Parathyroid adenoma (tissue), 2 donors: Measurements from ENCODE around the gene PRAC2.

Experiments
- H2AFZ ChIP-seq: fragments of 300-600 bp; sonication (generic); one replicate; pipeline ENCODE4 v1.7.0; 2017; ENCODE audit warnings: antibody characterized with exemption, mild to moderate bottlenecking
- H3K27ac ChIP-seq: fragments of 300-600 bp; sonication (generic); one replicate; pipeline ENCODE4 v1.7.0; 2017
- H3K27me3 ChIP-seq: fragments of 300-600 bp; sonication (generic); one replicate; pipeline ENCODE4 v1.7.0; 2017; ENCODE audit warnings: low read length; ENCODE audit not compliant: control insufficient read depth, insufficient read depth
- H3K36me3 ChIP-seq: fragments of 300-600 bp; sonication (generic); one replicate; pipeline ENCODE4 v1.7.0; 2017; ENCODE audit warnings: low read length; ENCODE audit not compliant: control insufficient read depth, insufficient read depth
- H3K4me1 ChIP-seq: fragments of 300-600 bp; sonication (generic); one replicate; pipeline ENCODE4 v1.7.0; 2017; ENCODE audit warnings: control low read depth
- H3K4me2 ChIP-seq: fragments of 300-600 bp; sonication (generic); one replicate; pipeline ENCODE4 v1.7.0; 2017; ENCODE audit warnings: low read length
- H3K4me3 ChIP-seq: fragments of 300-600 bp; sonication (generic); one replicate; pipeline ENCODE4 v1.7.0; 2017; ENCODE audit warnings: low read depth, low read length
- H3K79me2 ChIP-seq: fragments of 300-600 bp; sonication (generic); one replicate; pipeline ENCODE4 v1.7.0; 2017; ENCODE audit warnings: control low read depth
- H3K9ac ChIP-seq: fragments of 300-600 bp; sonication (generic); one replicate; pipeline ENCODE4 v1.7.0; 2017; ENCODE audit warnings: mild to moderate bottlenecking
- H3K9me3 ChIP-seq: fragments of 300-600 bp; sonication (generic); one replicate; pipeline ENCODE4 v1.7.0; 2017; ENCODE audit warnings: low read length; ENCODE audit not compliant: control insufficient read depth
- TF ChIP-seq, protein P1 (sequence below): fragments of 300-600 bp; sonication (generic); IDR thresholded peaks from one replicate; pipeline ENCODE4 v1.7.0; 2017; ENCODE audit warnings: antibody characterized with exemption, mild to moderate bottlenecking
- donor health status: primary hyperparathyroidism.

PRAC2 gene

DNA sequence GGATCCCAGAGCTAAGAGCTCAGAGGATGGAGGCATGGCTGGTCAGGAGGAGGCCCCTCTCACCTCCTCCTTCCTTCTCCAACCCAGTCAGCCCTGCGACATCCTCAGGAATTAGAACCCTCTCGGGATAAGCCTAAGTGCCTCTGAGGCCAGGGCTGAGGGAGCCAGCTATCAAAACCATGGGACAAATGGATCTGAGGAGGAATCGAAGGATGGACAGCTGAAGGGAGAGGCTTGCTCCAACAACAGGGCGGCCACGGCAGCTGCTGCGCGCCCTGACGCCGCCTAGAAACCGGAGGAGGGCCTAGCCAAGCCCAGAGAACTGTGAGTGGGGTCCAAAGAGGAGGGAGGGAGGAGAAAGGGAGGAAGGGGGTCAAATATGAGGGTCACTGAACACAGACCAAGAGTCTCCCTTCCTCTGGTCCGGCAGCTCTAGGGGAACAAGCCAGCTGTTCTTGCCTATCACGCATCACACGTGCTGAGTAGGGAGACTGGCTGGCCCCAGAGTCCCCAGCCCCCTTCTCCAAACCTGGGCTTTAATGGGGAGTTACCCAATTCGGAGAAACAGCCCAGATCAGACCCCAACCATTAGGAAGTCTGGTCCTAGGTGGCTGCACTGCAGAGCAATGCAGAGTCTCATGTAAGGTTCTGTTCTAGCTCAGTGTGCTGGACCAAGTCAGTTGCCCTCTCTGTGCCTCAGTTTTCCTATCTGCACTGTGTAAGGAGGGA is 11.5 kb downstream of the PRAC2 start:
- TF ChIP-seq, protein P1, sequence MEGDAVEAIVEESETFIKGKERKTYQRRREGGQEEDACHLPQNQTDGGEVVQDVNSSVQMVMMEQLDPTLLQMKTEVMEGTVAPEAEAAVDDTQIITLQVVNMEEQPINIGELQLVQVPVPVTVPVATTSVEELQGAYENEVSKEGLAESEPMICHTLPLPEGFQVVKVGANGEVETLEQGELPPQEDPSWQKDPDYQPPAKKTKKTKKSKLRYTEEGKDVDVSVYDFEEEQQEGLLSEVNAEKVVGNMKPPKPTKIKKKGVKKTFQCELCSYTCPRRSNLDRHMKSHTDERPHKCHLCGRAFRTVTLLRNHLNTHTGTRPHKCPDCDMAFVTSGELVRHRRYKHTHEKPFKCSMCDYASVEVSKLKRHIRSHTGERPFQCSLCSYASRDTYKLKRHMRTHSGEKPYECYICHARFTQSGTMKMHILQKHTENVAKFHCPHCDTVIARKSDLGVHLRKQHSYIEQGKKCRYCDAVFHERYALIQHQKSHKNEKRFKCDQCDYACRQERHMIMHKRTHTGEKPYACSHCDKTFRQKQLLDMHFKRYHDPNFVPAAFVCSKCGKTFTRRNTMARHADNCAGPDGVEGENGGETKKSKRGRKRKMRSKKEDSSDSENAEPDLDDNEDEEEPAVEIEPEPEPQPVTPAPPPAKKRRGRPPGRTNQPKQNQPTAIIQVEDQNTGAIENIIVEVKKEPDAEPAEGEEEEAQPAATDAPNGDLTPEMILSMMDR: no peak
- no peaks in the 10 kb centered on the region for H3K4me1 ChIP-seq
- H3K4me3 ChIP-seq: no peak overlapping the region
- H3K27ac ChIP-seq: no peak overlapping the region
- no peak overlapping the region for H2AFZ ChIP-seq
- H3K9me3 ChIP-seq: no peaks in the 10 kb centered on the region
- H3K4me2 ChIP-seq: no peak overlapping the region
- H3K36me3 ChIP-seq: no peaks in the 10 kb centered on the region
- no peak overlapping the region for H3K9ac ChIP-seq
- H3K27me3 ChIP-seq: peaks cover 19% of the 10 kb centered on the region
- H3K79me2 ChIP-seq: no peaks in the 10 kb centered on the region

DNA sequence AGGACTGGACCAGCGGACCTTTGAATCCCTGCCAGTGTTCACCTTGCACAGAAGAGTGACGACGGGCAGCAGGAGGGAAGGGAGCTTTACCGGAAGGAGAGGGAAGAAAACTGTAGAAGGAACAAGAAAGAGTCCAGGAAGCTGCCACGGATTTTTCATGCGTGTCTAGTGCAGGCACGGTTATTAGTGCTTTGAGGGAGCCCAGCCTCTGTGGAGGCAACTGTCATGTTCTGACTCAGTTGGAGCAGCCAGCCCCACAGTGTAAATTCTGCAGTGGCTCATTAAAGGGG is 12.0 kb downstream of the PRAC2 start:
- TF ChIP-seq, protein P1: no peak
- no peak overlapping the region for H3K4me2 ChIP-seq
- H3K79me2 ChIP-seq: no peaks in the 10 kb centered on the region
- no peak overlapping the region for H3K9ac ChIP-seq
- no peaks in the 10 kb centered on the region for H3K4me1 ChIP-seq
- no peak overlapping the region for H3K4me3 ChIP-seq
- no peaks in the 10 kb centered on the region for H3K36me3 ChIP-seq
- no peaks in the 10 kb centered on the region for H3K9me3 ChIP-seq
- no peak overlapping the region for H3K27ac ChIP-seq
- H3K27me3 ChIP-seq: peaks cover 19% of the 10 kb centered on the region
- no peak overlapping the region for H2AFZ ChIP-seq

GRCh38 chr17:48737330-48738043 is 14.5 kb downstream of the PRAC2 start:
- Histone ChIP-seq H3K4me2 (no peak overlapping the region), H3K36me3 (no peaks in the 10 kb centered on the region), H3K27me3 (peaks cover 16% of the 10 kb centered on the region), H3K9me3 (no peaks in the 10 kb centered on the region), H3K4me1 (no peaks in the 10 kb centered on the region), H3K9ac (no peak overlapping the region), H2AFZ (no peak overlapping the region), H3K27ac (no peak overlapping the region), H3K79me2 (no peaks in the 10 kb centered on the region), H3K4me3 (no peak overlapping the region)
- TF ChIP-seq, protein P1: no peak

- no peak overlapping the region for H3K4me3 ChIP-seq
- H3K4me2 ChIP-seq: no peak overlapping the region
- H3K27ac ChIP-seq: no peak overlapping the region
- TF ChIP-seq, protein P1: no peak
- no peaks in the 10 kb centered on the region for H3K9me3 ChIP-seq
- peaks cover 8% of the 10 kb centered on the region for H3K27me3 ChIP-seq
- no peaks in the 10 kb centered on the region for H3K79me2 ChIP-seq
- H3K4me1 ChIP-seq: no peaks in the 10 kb centered on the region
- no peak overlapping the region for H2AFZ ChIP-seq
- H3K36me3 ChIP-seq: no peaks in the 10 kb centered on the region
- H3K9ac ChIP-seq: no peak overlapping the region
These were observed 15.4 kb downstream of the PRAC2 start for GRCh38 chr17:48738424-48738802.
